HG02623 (cell line): ENCODE results near the gene CLRN1.
A peak's percentile ranks its signal among the peaks of the same experiment; 100 is the strongest.

Source experiments
- ATAC-seq: cut with Tn5 transposase; IDR thresholded peaks from one replicate; pipeline ENCODE4 v1.9.1; 2021; ENCODE audit warnings: moderate library complexity; ENCODE audit not compliant: unreplicated experiment

CLRN1 gene

DNA sequence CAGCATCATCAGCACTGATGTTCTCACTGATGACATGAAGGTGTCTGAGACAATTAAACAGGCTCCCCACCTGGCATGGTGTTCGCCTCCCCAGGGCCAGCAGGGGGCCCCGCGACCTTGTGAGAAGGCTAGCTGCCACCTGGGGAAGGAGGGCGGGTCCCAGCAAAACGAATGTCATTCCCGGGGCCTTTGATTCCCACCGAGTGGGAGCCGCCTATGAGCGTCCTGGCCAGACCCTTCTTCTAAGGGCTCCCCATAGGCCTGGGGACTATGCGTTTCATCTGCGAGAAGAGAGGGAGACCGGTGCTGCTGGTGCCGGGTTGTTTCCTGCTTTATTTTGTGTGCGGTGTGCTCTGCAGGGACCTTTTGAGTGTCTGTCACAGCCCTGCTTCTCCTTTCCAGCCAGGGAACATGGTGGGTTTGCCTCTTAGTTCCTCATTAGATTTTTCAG, 46.8 kb downstream of the CLRN1 start:
- peak; percentile 89 for ATAC-seq

DNA sequence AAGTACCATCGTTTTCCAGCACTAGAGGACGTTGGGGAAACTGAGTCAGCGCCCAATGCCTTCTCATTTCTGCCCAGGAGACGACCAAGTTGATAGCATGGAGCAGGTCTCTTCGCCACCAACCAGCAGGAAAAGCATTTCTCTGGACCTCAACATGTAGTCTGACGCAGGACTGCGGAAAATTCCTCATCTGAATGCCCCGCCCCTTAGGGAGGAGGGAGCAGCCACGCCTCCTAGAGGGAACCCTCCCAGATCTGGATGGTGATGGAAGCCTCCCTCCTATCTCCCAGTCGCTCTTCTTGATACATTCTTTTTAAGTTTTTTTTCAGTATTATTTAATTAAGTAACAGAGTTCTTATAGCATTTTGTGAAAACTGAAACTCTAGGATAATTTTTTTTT, 49.9 kb downstream of the CLRN1 start:
- ATAC-seq, result no peak

DNA sequence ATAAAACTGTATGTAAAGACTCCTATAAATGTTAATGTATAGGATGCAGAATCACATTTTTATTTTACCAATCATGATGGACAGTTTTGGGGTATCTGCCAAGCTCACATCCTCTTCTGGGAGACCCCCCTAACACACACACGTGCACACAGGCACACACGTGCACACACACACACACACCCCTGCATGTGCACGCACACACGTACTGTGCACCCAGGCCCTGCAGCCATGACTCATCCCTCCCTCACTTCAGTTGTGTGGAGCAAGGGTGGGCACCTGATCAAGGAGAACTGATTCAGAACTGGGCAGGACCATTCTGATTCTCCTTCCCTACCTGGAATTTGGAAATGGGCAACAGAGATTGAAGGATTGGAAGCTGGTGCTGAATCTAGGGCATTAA, 51.3 kb downstream of the CLRN1 start:
- no peak for ATAC-seq

DNA sequence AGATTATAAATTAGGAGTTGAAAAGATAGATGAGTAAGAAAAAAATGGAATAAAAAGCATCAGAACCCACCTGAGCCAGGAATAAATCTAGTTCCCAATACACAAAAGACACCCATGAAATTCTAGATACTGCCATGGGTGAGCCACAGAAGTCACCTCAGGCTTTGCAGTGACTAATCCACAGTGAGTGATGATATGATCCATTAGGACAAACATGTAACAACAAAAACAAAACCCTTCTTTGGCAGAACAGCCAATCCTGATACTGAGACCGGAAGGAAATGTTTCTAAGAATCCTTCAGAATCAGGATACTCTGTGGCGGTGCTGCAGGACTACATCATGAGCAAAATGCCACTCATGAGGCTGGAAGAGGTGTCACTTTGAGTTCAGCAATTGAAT, 52.3 kb downstream of the CLRN1 start:
- no peak for ATAC-seq

DNA sequence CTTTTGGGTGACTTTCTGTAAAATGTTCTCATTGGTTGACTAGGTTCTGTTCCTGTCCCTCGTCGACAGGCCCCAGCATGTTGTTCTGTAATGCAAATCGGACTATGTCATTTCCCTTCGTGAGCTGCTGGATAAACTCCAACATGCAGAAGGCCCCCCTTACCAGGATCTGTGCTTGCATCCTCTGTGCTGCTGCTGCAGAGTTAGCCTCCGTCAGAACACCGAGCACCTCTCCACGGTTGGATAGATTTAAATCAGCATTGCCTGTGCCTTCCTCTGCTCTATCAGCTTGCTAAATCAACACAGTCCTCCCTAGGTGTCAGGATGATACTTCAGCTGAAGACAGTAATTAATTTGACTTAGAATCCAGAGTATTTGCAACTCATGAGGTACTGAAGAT, 54.6 kb downstream of the CLRN1 start:
- ATAC-seq, result no peak

DNA sequence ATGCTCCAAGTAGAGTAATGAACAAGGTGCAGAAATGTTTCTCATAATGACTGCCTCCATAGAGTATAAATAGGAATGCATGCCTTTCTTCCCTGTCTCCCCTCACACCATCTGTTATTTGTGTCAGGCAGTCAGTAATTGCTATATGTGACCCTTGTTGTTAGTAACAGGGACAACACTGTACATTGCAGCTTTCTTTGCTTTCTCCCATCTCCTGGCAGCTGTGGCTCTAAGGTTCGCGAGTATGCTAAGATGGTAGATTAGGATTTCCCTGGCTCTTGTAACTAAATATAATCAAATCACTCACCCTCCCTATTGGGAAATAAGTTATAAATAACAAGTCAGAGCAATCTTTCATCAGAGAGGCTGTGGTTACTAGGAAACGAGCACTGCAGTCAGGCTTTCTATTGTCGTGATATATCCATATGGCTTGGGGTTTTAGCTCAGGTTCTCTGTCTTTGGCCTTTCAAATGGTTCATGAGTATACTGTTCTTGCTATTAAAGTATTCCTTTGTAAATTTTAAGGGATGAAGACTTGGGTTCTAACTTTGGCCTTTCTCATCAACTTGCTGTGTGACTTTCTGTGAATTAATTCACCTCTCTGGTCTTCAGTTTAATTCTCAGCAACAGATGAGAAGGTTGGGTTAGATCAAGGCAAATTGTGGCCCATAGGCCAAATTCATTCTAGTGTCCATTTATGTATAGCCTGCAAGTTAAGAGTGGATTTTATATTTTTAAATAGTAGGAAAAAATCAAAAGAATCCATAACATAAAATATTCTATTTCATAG, 59.2 kb downstream of the CLRN1 start:
- no peak for ATAC-seq

DNA sequence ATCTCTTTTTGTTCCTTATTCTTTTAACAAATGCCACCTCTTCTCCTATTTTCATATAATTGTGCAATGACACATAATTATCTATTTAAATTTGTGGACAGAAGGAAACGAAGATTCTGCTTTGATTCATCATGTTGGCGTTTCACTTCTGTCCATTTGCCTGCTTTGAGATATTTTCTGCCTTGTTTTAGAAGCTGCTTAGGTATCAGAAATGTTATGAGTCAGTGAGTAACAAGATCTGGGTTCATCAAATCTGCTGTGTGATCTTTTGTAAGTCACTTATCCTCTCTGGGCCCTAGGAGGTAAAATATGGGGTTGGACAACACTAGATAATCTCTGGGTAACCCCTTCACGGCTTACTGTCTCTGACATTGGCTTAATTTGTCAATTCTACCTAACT, 60.0 kb downstream of the CLRN1 start:
- ATAC-seq, result peak; percentile 41

DNA sequence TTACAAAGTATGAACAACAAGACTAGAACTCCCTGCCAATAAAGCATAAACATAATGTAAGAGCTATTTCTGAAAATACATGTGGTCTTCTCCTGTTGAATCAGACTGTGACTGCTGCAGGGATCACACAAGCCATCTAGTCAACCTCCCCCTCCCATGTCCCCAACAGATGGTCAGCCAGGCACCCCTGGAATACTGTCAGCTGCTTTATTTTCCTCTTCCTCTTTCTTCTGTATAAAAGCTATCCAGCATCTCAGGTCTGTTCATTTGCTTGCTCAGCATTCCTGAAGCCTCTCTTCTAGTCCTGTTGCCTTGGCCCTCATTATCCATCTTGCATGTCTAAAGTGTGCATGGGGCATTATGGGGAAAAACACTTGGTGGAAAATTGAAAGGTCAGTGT, 60.8 kb downstream of the CLRN1 start:
- no peak for ATAC-seq

DNA sequence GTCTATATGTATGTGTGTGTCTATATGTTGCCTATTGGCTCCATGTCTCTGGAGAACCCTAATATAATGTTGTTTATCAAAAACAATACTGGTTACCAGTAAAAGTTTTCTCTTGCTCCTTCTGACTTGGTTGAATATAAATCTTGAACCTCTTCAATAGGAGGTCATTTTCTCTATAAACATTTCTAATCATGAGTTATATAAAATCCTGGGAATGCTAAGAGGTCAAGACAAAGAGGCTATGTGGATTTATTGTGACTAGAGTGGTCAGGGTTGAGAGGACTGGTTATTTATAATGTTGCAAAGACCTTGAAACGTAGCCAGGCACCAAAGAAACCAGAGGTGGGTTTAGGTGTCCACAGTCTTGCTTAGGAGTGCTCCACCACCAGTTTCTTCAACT, 66.1 kb downstream of the CLRN1 start:
- no peak for ATAC-seq

DNA sequence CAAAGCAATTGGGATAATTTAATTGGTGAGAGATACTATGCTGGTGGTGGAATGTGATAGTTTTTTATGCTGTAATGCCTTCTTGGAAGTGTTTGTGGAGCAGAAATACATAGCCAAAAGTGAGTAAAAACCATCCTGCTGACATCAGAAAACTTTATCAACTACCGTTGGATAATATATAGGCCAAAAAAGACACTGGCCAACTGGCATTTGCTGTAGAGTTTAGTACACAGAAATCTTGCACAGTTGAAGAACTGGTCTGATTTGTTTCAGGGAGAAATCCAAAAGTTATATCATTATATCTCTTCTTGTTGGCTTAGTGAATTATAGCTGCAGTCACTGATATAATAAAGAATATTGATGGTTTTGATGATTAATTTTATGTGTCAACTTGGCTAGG, 66.8 kb downstream of the CLRN1 start:
- no peak for ATAC-seq

DNA sequence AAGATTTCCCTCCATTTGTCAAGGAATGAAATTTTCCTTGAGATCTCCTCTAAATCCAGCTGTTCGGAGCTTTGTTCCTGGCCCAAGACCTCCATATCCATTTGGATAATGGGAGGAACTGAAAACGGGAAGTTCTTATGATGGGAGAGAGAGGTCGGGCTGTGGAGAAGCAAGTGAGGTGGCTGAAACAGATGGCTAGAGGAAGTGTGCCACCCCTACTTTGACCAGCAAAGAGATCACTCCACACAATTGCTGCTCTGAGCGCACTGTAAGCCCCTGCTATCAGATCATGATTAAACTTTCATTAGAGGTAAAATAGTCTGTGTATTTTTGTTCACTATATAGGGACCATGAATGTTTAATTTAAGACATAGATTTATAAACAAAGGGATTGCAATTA, 67.2 kb downstream of the CLRN1 start, which contains the start of gene MINDY4B:
MINDY4B (minus strand) TSS at position 101 of the 400 bp plus-strand sequence; CDS start at position 101, 0 bp downstream.
- no peak for ATAC-seq

DNA sequence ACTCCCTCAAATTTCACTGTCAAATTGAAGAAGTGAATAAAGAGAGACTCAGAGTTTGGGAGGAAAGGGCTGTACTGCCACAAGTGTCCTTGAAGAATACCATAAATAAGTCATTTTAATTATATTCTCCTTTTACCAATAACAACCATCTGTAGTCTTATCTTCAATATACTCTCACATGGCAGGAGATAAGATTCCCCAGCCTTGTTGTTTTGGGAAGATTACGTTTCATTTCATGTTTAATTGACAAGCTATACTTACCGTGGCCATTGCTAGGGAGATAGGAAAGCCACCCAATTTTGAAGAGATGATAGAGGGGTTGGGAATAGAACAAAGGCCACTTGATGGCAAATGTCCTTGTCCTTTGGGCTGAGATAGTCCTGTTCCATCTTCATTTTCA, 69.5 kb downstream of the CLRN1 start:
- no peak for ATAC-seq

DNA sequence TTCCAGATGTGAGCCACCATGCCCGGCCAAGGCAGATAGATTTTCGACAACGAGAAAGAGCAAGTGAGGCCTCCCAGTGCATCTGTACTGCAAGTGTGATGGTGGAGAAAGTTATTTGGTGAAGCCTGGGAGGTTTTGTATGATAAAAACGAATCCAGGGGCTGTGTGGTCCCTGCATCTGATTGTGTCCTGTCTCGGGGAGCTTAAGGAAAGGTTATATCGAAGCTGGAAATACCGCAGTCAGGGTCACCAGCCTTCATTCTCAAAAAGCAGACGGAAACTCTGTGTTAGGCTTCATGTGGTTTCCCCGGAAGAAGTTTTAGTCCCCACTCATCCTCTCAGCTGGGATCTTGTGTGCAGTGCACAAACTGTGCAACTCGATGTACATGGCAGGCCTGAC, 70.7 kb downstream of the CLRN1 start:
- no peak for ATAC-seq

DNA sequence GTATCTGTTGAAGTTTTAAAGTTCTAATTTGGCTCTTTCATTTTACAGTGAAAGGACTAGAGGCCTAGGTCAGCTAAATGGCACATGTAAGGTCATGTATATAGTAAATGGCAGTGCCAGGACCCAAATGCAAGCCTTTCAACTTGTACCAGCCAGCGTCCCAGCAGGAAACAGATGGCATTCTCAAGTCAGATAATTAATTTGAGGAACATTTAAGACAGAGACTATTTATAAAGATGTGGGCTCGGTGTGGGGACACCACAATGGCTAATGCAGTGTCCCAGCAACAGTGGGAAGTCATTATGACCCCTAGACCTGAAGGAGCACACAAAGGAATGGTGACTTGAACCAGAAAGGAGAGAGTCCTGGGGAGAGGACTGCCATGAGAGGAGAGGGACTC, 73.4 kb downstream of the CLRN1 start:
- ATAC-seq, result no peak

DNA sequence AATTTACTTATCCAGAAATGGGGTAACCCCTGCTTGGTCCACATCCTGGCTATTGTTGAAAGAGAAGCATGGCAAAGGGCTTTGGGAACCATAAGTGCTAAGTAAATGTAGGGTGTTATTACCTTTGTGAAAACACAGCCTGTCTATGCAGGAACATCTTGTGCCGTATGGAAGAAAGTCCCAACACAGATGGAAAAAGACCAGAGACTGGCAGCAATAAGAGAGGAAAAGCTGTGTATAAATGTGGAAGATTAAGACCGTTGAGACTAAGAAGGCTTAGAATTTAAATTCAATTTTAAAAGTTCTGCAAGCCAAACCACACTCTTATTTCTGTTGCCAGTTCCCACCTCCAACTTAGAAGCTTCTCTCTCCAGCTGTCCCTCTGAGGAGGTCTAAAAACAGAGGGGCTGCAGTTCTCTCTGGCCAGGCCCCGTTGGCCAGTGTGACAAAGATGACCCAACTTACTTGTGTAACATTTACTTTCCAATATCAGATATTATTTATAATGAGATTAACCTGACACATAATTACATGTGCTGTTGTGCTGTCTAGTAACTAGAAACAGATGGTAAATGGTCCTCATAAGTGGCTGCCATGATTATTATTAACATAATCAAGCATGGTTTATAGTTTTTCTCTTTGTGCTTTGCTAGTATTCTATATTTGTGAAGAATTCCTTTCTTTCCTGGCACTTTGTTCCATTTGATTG, 74.3 kb downstream of the CLRN1 start:
- no peak for ATAC-seq

DNA sequence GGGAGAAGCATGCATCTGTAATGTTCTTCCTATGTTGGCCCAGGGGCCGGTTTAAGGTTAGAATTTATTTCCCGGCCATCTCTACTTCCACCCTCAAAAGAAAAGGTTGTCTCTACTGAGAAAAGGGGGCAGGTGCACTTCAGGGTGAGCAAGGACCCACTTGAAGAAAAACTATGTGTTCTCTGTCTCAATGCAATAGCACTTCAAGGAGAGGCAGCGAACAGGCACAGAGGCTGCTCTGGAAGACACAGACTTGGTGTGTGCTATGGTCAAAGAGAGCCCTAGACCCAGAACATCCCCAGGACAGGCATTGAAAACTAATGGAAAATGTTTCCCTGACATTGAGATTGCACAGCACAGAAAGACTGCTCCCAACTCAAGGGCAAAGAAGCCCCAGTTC, 74.9 kb downstream of the CLRN1 start:
- no peak for ATAC-seq

DNA sequence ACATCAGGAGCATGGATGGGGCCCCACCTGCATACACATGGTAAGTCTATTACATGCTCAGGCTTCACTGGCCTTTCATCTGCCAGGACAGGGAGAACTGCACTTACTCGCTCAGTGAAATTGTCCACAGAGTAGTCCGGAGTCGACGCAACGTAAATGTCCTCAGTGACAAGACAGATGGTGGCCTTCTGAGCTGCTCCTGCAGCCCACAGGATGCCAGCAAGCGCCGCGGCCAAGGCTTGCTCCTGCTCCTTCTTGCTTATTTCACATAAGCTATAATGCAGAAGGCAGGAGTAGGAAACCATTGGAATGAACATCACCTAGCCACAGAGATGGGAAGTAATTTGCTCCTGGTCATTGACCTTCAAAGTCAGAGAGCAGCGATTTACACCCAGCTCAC, 81.7 kb downstream of the CLRN1 start:
- ATAC-seq, result no peak

DNA sequence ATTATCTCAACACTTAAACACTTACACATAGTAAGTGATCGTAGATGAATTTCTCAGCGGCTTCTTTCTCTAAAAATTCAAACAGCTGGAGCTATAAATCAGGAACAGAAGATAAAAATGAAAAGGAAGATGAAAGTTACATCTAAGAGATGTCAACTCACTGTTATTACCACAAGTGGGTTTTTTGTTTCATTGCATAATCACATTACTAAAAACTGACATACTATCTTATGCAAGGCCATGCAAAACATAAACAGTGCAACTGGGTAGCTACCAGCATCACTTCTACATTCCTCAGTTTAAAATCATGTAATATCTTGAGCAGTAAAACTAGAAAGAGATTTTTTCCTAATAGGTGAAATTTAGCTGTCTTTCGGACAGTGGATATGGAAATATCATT, 82.2 kb downstream of the CLRN1 start:
- ATAC-seq, result no peak

DNA sequence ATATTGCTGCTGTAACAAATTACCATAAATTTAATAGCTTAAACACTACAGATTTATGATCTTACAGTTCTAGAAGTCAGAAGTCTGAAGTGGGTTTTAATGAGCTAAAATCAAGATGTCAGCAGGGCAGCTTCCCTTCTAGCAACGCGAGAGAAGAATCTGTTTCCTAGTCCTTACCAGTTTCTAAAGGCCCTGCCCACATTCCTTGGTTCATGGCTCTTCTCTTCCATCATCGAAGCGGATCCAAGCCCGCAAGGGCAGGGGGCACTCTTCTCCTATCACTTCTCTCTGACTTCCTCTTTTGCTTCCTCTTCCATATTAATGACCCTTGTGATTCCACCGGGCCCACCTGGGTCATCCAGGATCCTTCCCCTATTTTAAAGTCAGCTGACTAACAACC, 83.4 kb downstream of the CLRN1 start:
- ATAC-seq, result no peak

DNA sequence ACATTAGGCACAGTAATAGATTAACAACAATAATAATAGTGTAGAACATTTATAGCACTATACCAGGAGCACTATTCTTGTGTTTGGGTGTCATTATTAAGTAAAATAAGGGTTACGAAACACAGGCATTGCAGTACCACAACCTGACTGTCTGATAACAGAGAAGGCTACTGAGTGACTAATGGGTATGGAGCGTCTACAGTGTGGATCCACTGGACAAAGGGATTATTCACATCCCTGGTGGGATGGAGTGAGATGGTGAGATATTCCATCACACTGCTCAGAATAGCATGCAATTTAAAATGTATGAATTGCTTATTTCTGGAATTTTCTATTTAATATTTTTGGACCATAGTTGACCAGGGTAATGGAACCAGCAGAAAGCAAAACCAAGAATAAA, 85.5 kb downstream of the CLRN1 start:
- no peak for ATAC-seq

DNA sequence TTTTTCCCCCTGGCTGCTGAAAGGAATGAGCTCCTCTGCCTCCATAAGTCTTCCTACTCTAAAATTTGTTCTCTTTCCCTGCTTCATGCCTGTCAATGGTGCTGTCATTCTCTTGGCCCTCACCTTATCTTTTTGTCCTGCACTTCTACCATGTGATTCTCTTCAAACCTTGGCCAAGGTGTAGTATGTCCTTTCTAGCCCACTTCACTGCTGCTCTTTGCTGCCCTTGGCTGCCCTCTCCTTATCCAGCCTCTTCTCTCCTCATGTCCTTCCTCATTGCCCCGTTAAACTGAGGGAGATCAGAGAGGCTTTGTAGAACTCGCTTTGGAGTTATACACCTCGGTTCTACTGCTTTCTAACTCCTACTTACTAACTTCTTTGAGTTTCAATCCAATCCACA, 87.0 kb downstream of the CLRN1 start:
- ATAC-seq, result no peak

DNA sequence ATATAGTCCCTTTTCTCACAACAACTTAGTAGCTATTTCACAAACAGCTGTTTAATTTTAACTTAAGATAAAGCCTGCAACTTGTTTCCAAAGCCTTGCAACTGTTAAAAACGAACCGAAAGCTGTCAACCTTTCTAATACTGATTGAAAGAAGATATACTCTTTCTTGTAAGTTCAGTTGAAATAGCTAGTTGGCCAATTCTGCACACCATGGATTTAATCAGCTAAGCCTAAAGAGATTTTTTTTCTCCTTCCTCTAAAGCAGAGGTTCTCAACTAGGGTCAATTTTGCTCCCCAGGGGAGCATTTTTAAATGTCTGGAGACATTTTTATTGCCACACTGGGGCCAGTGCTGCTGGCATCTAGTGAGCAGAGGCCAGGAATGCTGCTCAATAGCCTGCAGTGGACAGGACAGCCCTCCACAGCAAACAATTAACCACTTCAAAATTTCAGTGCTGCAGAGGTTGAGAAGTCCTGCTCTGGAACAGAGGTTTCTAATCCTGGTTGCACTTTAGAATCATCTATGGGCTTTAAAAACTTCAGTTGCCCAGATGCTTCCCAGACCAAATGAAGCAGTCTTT, 93.4 kb downstream of the CLRN1 start:
- ATAC-seq, result no peak
